Peyer's patch (tissue), 4 donors: Measurements from ENCODE around the gene COX8C.

ENCODE experiments used
- POLR2A ChIP-seq, 2 donors: fragments of 450-650 bp; IDR thresholded peaks; one replicate each; pipeline ENCODE4 v1.5.1; 2017; ENCODE audit warnings: antibody characterized with exemption in 2 of 2, mild to moderate bottlenecking in 2 of 2, moderate library complexity in 2 of 2
- TF ChIP-seq, protein P1 (sequence below), 6 experiments: fragments of 450-650 bp in 4 of 6; fragments of 200-600 bp in 2 of 6; sonication (generic) in 1 of 6; IDR thresholded peaks; one replicate each; pipeline ENCODE4 v1.5.1; 2017 to 2019; ENCODE audit warnings: antibody characterized with exemption in 6 of 6, mild to moderate bottlenecking in 3 of 6, moderate library complexity in 1 of 6

DNA sequence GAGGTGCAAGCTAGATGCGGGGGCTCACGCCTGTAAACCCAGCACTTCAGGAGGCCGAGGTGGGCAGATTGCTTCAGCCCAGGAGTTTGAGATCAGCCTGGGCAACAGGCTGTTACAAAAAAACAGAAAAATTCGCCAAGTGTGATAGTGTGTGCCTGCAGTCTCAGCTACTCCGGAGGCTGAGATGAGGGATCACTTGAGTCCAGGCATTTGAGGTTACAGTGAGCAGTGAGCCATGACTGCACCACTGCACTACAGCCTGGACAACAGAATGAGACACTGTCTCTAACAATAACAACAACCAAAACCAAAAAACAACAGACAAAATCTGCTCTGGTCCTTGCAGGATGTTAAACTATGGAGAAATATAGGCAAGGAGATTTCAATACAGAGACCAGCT, 28.1 kb upstream of the COX8C start:
- TF ChIP-seq, protein P1, sequence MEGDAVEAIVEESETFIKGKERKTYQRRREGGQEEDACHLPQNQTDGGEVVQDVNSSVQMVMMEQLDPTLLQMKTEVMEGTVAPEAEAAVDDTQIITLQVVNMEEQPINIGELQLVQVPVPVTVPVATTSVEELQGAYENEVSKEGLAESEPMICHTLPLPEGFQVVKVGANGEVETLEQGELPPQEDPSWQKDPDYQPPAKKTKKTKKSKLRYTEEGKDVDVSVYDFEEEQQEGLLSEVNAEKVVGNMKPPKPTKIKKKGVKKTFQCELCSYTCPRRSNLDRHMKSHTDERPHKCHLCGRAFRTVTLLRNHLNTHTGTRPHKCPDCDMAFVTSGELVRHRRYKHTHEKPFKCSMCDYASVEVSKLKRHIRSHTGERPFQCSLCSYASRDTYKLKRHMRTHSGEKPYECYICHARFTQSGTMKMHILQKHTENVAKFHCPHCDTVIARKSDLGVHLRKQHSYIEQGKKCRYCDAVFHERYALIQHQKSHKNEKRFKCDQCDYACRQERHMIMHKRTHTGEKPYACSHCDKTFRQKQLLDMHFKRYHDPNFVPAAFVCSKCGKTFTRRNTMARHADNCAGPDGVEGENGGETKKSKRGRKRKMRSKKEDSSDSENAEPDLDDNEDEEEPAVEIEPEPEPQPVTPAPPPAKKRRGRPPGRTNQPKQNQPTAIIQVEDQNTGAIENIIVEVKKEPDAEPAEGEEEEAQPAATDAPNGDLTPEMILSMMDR (IDR thresholded peaks at IDR 0.05): no peak
- TF ChIP-seq POLR2A (IDR thresholded peaks at IDR 0.05): no peak
